ENCODE results near the gene PPP2R5E. TPM values are rescaled to one million over a fixed set of nuclear protein-coding genes. Genes with fewer than 3 reads are reported as not detected.

The PPP2R5E gene
- total and polyA plus RNA-seq, 2 of the 8 experiments (the other 6 are each of a cell fraction or from before 2014, with no cell fraction given) = 6.8 to 64.6 TPM

DNA sequence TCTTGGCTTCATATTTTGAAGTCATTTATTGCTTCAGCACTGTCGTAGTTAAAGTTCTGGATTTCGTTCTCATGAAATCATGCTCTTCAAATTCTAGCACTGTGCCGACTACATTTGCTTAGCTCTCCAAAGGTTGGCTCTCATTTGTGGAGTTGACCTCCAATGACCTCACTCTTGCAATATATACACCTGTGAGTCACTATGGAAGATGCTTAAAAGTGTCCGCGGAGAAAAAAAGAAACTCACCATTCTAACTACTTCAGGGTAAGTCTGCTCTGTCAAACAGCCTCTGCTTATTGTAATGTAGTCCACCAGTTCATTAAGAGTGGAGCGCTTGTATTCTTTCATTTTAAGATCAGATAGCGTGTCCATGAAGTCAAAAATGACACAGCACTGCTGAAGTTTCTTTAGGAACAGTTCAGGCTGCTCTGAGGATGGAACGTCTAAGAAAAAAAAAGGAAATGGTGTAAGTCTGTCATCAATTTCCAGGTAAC lies 89.7 kb downstream of the PPP2R5E start:
- peaks cover 0 to 14% (median 3%) of the 10 kb centered on the region in 4 experiments; a peak in 3 of 8 replicates for H3K36me3 ChIP-seq (ENCODE audit: control insufficient read depth in 2 of 4, insufficient read depth in 4 of 4, low read length in 3 of 4)
- 0 out of 2 replicates have a peak, but pooled peaks cover 2% of the 10 kb centered on the region for H3K23me2 ChIP-seq (ENCODE audit: low read depth, low read length)
- no peak overlapping the region for H3K4me2 ChIP-seq (ENCODE audit: insufficient read depth in 1 of 2, low read depth in 2 of 2, low read length in 2 of 2)
- peaks cover 11% of the 10 kb centered on the region for H3K79me1 ChIP-seq (ENCODE audit: low read depth, low read length)
- H4K5ac ChIP-seq (ENCODE audit: insufficient read length, low read depth, low read length) = no peak overlapping the region
- H3K9ac ChIP-seq (replicated peaks in 1 of 4; ENCODE audit: extremely low read depth in 1 of 4, low read depth in 3 of 4, low read length in 3 of 4) = no peak overlapping the region
- H3K79me2 ChIP-seq (ENCODE audit: control insufficient read depth in 1 of 2, insufficient read depth in 2 of 2, low read length in 2 of 2) = peaks cover 0 to 71% of the 10 kb centered on the region in 2 experiments; a peak in 3 of 4 replicates
- no peak overlapping the region for H3K4ac ChIP-seq (replicated peaks; ENCODE audit: insufficient read length, low read depth, low read length)
- no peak overlapping the region for H4K91ac ChIP-seq (replicated peaks; ENCODE audit: insufficient read length, low read length)
- no peak overlapping the region for H2AFZ ChIP-seq (ENCODE audit: low read length)
- H3K4me3 ChIP-seq (ENCODE audit: extremely low read depth in 1 of 4, insufficient read depth in 2 of 4, low read depth in 3 of 4, low read length in 4 of 4) = no peak overlapping the region
- POLR2A ChIA-PET (ENCODE audit: partially characterized antibody) = interaction anchor here (0.5 to 1.1 kb wide), 2 partner anchors 188 to 391 kb away, joined by 3 to 6 read pairs; partner anchors contain the start of gene WDR89
- WGBS, 2 experiments (ENCODE audit: extremely low coverage in 1 of 2, insufficient coverage in 1 of 2, insufficient read length in 1 of 2, insufficient replicate concordance in 2 of 2, low coverage in 1 of 2, low lambda C conversion rate in 2 of 2, missing lambda C conversion rate in 1 of 2) = 90% methylated on average over 8 of the region's 8 CpGs; no CpG with 5 or more reads in 1 of the 2 experiments
- DNase-seq (ENCODE audit: low read depth in 1 of 2, low spot score in 2 of 2) = no peak
- H3K23ac ChIP-seq (ENCODE audit: insufficient read length) = no peak overlapping the region
- no peaks in the 10 kb centered on the region for H3K9me3 ChIP-seq (ENCODE audit: insufficient read depth in 2 of 2, low read depth in 1 of 2, low read length in 1 of 2)
- no peak overlapping the region for H4K8ac ChIP-seq (ENCODE audit: extremely low read depth, insufficient read depth, low read length)
- H3K56ac ChIP-seq (replicated peaks; ENCODE audit: insufficient read length, low read depth, low read length) = no peak overlapping the region
- no peak overlapping the region for H2BK120ac ChIP-seq (replicated peaks; ENCODE audit: low read depth, low read length)
- H3K18ac ChIP-seq (ENCODE audit: extremely low read depth, low read length) = no peak overlapping the region
- H3K27ac ChIP-seq (ENCODE audit: low read depth, low read length) = no peak overlapping the region
- no peaks in the 10 kb centered on the region for H3K27me3 ChIP-seq (replicated peaks in 1 of 4; ENCODE audit: control insufficient read depth in 3 of 4, extremely low read depth in 1 of 4, insufficient read depth in 3 of 4, low read length in 3 of 4)
- H3K14ac ChIP-seq (ENCODE audit: insufficient read length) = no peak overlapping the region
- no peaks in the 10 kb centered on the region for H3K4me1 ChIP-seq (replicated peaks in 1 of 4; ENCODE audit: control insufficient read depth in 3 of 4, insufficient read depth in 4 of 4, low read length in 3 of 4)
- no peak for FAIRE-seq
- H2AK5ac ChIP-seq (ENCODE audit: low read depth, low read length) = no peak overlapping the region
- CTCF ChIA-PET (ENCODE audit: partially characterized antibody) = interaction anchor here (1.0 to 1.7 kb wide), 2 partner anchors 23 to 179 kb away, joined by 3 read pairs; no protein-coding TSS in a partner anchor
- no peak overlapping the region for H2BK5ac ChIP-seq (ENCODE audit: low read depth, low read length)
- peaks cover 8 to 12% of the 10 kb centered on the region in 2 experiments for H4K20me1 ChIP-seq (replicated peaks in 1 of 2; ENCODE audit: control insufficient read depth in 1 of 2, insufficient read depth in 2 of 2, low read length in 2 of 2)
- no peak overlapping the region for H2BK15ac ChIP-seq (ENCODE audit: low read length)
- no peak overlapping the region for H2BK20ac ChIP-seq (ENCODE audit: low read length)
- no peak overlapping the region for H2BK12ac ChIP-seq (ENCODE audit: low read depth, low read length)
- no peak for TF ChIP-seq TAF1 (IDR thresholded peaks at IDR 0.05; ENCODE audit: low read depth, low read length)
- no peak for TF ChIP-seq GABPA (IDR thresholded peaks at IDR 0.05; ENCODE audit: borderline replicate concordance, insufficient read depth, low read length)

Measured in H1 (cell line).